Measurements from ENCODE around the gene WSCD2.

DNA sequence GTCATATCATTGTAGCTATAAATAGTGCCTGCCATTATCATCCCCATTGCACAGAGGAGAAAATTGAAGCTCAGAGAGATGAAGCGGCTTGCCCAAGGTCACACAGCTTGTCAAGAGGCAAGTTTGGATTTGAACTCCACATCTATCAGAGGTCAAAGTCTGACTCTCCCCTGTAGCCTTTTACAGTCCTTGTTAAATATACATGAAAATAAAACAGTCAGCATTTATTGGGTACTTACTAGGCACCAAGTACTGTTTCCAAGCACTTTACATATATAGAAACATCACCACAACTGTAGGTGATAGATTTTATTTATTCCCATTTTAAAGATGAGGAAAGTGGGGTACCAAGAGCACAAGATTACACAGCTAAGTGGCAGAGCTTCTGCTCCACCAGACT lies 67.2 kb downstream of the WSCD2 start:
- TF ChIP-seq CTCF (optimal IDR thresholded peaks at IDR 0.05 in 1 of 3, IDR thresholded peaks at IDR 0.05 in 1 of 3, conservative IDR thresholded peaks at IDR 0.05 in 1 of 3; ENCODE audit: extremely low read depth in 1 of 3, insufficient read depth in 2 of 3, low read length in 3 of 3) (no peak), EZH2 (IDR thresholded peaks at IDR 0.05; ENCODE audit: low read length) (no peak)
